ENCODE data around the gene APC. TPM values are rescaled to one million over a fixed set of nuclear protein-coding genes. Genes with fewer than 3 reads are reported as not detected.

APC gene
- total and polyA plus RNA-seq, 2 of the 13 experiments (the other 11 are each of a cell fraction or from before 2014, with no cell fraction given): 6.1 to 19.0 TPM

- Histone ChIP-seq H3K4me2 (ENCODE audit: low read depth, low read length) (no peak overlapping the region), H3K27ac (ENCODE audit: extremely low read length, insufficient read depth, low read length) (no peak overlapping the region), H3K27me3 (ENCODE audit: control insufficient read depth in 1 of 2, insufficient read depth in 2 of 2, low read length in 2 of 2) (no peaks in the 10 kb centered on the region), H4K20me1 (ENCODE audit: insufficient read depth, low read length) (no peaks in the 10 kb centered on the region), H3K36me3 (replicated peaks in 1 of 2; ENCODE audit: control insufficient read depth in 1 of 2, insufficient read depth in 2 of 2, low read length in 2 of 2) (peaks cover 3 to 19% of the 10 kb centered on the region in 2 experiments; a peak in 3 of 5 replicates), H3K9me3 (ENCODE audit: low read length) (no peaks in the 10 kb centered on the region), H3K9ac (ENCODE audit: insufficient read depth, low read depth, low read length) (no peak overlapping the region), H3K4me3 (replicated peaks in 1 of 3; ENCODE audit: insufficient read depth in 1 of 3, low read depth in 2 of 3, low read length in 3 of 3) (no peak overlapping the region), H2AFZ (ENCODE audit: low read length) (no peak overlapping the region), H3K4me1 (ENCODE audit: insufficient read depth, low read length) (no peaks in the 10 kb centered on the region), H3K79me2 (ENCODE audit: insufficient read depth, low read length) (no peaks in the 10 kb centered on the region)
- intact Hi-C loops (cut with micrococcal nuclease; ENCODE audit: unreplicated experiment): no loop called here
- WGBS (ENCODE audit: low lambda C conversion rate): 96% methylated on average over 1 of the region's 1 CpG
- FAIRE-seq: no peak
- no peak for ATAC-seq
- DNase-seq (ENCODE audit: low spot score): no peak
- in situ Hi-C loops (cut with HindIII; ENCODE audit: extremely low pct_ligation_motif_present, low pct_unique_long_range_greater_than_20kb): no loop called here
- ChIA-PET POLR2A (no interaction called here), CTCF (ENCODE audit: low intra/inter-chr PET ratio, low total read pairs) (no interaction called here)
- BruUV-seq (replicated peaks): no TSS peak
- no peak for TF ChIP-seq ZNF124 (CRISPR knock-in tag; IDR thresholded peaks at IDR 0.05)
- TF ChIP-seq ZFY (CRISPR knock-in tag; IDR thresholded peaks at IDR 0.05): no peak
- no peak for TF ChIP-seq ZNF644 (CRISPR knock-in tag; IDR thresholded peaks at IDR 0.05; ENCODE audit: low read depth)
- TF ChIP-seq ZNF678 (CRISPR knock-in tag; IDR thresholded peaks at IDR 0.05): no peak
- TF ChIP-seq TGIF2 (CRISPR knock-in tag; IDR thresholded peaks at IDR 0.05): no peak
- no peak for TF ChIP-seq ZNF432 (CRISPR knock-in tag; IDR thresholded peaks at IDR 0.05; ENCODE audit: borderline replicate concordance)
- TF ChIP-seq HINFP (CRISPR knock-in tag; IDR thresholded peaks at IDR 0.05; ENCODE audit: low read depth): no peak
- no peak for TF ChIP-seq ZNF260 (CRISPR knock-in tag; IDR thresholded peaks at IDR 0.05; ENCODE audit: borderline replicate concordance, low read depth)
- TF ChIP-seq ZSCAN25 (CRISPR knock-in tag; IDR thresholded peaks at IDR 0.05): no peak
- no peak for TF ChIP-seq JARID2 (CRISPR knock-in tag; IDR thresholded peaks at IDR 0.05; ENCODE audit: insufficient replicate concordance)
- no peak for TF ChIP-seq ZNF207 (IDR thresholded peaks at IDR 0.05; ENCODE audit: borderline replicate concordance)
- no peak for TF ChIP-seq ZNF614 (CRISPR knock-in tag; IDR thresholded peaks at IDR 0.05; ENCODE audit: borderline replicate concordance)
- TF ChIP-seq MED1 (CRISPR knock-in tag; IDR thresholded peaks at IDR 0.05): no peak
Measured at GRCh38 chr5:112812549-112812948, 74.9 kb downstream of the APC start.
